Kidney epithelial cell (primary cell): ENCODE measurements around the gene KRTAP5-6. TPM values are rescaled to one million over a fixed set of nuclear protein-coding genes. Genes with fewer than 3 reads are reported as not detected.
"Not testable (repeated sequence)": the region's sequence is repeated elsewhere in the genome, so short reads cannot be mapped to it uniquely, and the experiment has no call there.

Experiments used
- DNase-seq: peaks from one replicate; pipeline ENCODE4 v3.0.0-alpha.2; 2010; ENCODE audit warnings: low read depth
- H3K27me3 ChIP-seq: 2 replicates; pipeline ENCODE4 v1.6.0; 2011; ENCODE audit warnings: low read length; ENCODE audit not compliant: control insufficient read depth, insufficient read depth
- H3K36me3 ChIP-seq: 2 replicates; pipeline ENCODE4 v1.5.1; 2011; ENCODE audit warnings: low read length; ENCODE audit not compliant: control insufficient read depth, insufficient read depth
- H3K4me3 ChIP-seq: 2 replicates; pipeline ENCODE4 v1.5.1; 2011; ENCODE audit warnings: low read depth, mild to moderate bottlenecking, control low read depth, low read length
- CTCF ChIP-seq: IDR thresholded peaks from 2 replicates; pipeline ENCODE4 v1.5.1; 2011; ENCODE audit warnings: mild to moderate bottlenecking, moderate library complexity, low read length, control low read depth, inconsistent platforms; ENCODE audit not compliant: insufficient read depth, poor library complexity, severe bottlenecking
- total RNA-seq: library from RNA; depleted of rRNA; stranded (reverse); fragments of >200 nt; gene quantifications from 2 replicates; pipeline ENCODE4 v1.2.3, GENCODE V29; 2015

The KRTAP5-6 gene
- total RNA-seq, 1 donor from 2014 or later: not detected

- H3K36me3 ChIP-seq: no peaks in the 10 kb centered on the region
- no peak for DNase-seq
- H3K27me3 ChIP-seq: peaks cover 16% of the 10 kb centered on the region
- no peak overlapping the region for H3K4me3 ChIP-seq
- no peak for TF ChIP-seq CTCF
Observed at GRCh38 chr11:1660111-1660867, 36.7 kb upstream of the KRTAP5-6 start.

DNA sequence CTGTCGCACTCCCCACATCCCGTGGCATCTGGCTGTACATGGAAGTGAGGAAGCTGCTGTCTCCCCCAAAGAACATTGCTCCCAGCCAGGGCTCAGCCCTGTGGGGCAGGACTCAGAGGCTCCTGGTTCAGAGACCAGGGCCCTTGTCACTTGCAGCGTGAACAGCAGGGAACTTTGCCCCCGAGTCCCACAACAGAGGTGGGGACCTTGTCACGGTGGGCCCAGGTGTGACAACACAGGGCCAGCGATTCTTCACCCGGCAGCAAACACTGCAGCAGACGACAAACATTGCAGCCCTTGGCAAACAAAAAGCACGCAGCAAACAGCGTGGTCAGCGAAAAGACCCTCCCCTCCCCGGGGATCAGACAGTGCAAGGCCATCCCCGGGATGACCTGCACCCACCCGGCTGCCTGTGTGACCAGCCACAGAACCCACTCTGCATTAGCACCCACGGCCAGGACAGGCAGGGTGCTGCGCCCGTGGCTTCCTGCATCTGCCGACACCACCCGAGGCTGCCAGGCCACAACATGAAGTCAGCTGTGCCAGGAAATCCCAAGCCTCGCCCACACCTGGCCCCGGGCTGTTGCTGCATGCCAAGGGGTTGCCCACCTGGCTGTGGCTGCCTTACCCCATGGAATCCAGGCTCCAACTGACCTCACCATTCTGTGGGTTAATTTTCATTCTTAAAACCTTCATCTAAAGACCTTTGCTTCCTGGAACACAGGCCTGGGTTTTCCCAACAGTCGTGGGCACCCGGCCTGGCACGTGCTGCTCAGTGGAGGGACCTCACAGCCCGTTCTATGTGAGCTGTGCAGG is 35.3 kb upstream of the KRTAP5-6 start:
- not testable (repeated sequence) for H3K27me3 ChIP-seq, DNase-seq, H3K36me3 ChIP-seq, H3K4me3 ChIP-seq

DNA sequence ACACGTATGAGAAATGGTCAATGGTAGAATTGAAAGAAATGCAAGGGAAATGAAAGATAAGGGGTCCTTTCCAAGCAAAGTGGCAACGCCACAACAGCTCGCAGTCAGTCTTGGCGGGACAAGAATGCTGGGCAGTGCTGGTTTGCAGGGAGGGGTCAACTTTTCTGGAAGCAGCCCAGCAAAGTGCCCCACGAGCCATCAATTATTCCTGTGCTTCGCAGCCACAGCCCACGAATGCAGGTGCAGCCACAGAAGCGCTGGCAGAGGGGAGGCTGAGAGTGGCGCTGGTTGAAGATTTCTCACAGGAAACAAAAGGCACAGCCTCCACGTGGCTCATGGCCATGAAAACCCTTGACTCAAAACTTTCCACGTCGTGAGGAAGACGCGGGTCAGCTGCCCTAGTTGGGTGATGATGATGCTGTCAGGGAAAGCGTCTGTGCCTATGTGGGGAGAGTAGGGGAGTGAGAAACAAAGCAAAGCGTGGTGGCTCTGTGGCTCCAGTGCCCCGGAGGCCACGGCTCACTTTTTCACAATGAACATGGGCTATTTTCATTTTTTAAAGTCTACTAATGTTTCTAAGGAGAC is 34.2 kb upstream of the KRTAP5-6 start:
- H3K27me3 ChIP-seq: peaks cover 13% of the 10 kb centered on the region
- H3K4me3 ChIP-seq, DNase-seq, H3K36me3 ChIP-seq: not testable (repeated sequence)

DNA sequence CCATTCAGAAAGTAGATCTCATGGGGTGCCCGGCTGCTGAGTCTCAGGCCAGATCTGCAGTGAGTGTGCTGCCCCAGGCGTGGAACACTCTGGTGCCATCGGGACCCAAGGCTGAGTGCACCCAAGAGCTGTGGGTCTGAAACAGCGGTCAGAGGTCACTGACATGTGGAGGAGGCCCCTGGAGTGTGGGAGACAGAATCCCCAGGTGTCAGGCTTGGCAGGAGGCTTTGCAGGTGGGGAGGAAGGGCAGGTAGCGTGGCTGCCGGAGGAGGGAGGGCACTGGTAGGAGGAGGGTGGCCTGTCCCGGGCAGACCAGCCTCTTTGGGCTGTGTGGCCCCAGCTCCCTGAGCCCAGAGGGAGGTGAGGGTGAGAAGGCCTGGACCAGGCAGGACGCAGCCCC is 31.7 kb upstream of the KRTAP5-6 start:
- Histone ChIP-seq H3K27me3 (peaks cover 28% of the 10 kb centered on the region), H3K4me3 (no peak overlapping the region), H3K36me3 (no peaks in the 10 kb centered on the region)
- no peak for TF ChIP-seq CTCF
- no peak for DNase-seq

GRCh38 chr11:1667121-1667850 is 29.7 kb upstream of the KRTAP5-6 start:
- DNase-seq: no peak
- Histone ChIP-seq H3K4me3 (no peak overlapping the region), H3K27me3 (peaks cover 27% of the 10 kb centered on the region), H3K36me3 (no peaks in the 10 kb centered on the region)
- TF ChIP-seq CTCF: no peak

GRCh38 chr11:1667906-1668305 is 29.1 kb upstream of the KRTAP5-6 start:
- no peak for TF ChIP-seq CTCF
- no peak for DNase-seq

More at GRCh38 chr11:1667906-1668305, 29.1 kb upstream of the KRTAP5-6 start:
- Histone ChIP-seq H3K27me3 (peaks cover 27% of the 10 kb centered on the region), H3K4me3 (no peak overlapping the region), H3K36me3 (no peaks in the 10 kb centered on the region)
